ENCODE data around the gene EFHB.
"Not testable (repeated sequence)": the region's sequence is repeated elsewhere in the genome, so short reads cannot be mapped to it uniquely, and the experiment has no call there.

The EFHB gene

DNA sequence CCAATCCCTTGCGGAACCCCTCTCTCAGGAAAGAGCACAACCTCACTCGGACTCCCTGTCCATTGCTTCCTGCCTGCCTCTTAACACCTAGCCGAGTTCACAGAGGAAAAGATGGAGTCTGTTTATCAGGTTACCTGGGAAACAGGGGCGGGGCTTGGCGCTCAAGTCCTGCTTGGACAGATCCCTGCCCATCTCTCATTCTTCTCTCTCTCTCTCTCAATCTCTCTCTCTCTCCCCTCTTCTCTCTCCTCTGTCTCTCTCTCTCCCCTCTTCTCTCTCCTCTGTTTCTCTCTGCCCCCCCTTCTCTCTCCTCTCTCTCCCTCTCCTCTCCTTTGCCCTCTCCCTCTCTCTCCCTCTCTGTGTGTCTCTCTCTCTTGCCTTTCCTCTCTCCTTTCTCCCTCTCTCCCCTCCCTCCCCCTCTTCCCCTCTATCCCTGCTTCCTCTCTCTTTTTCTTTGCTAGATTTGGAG lies at the start of gene EFHB:
Gene EFHB (minus strand): TSS at position 120 of the 469 bp plus-strand sequence. CDS start 199 bp downstream, outside the sequence.
- Mint-ChIP-seq H3K27me3 (peaks cover 20% of the 10 kb centered on the region), H3K27ac (peak within 1 kb of the TSS; percentile 16), H3K9me3 (no peaks in the 10 kb centered on the region), H3K4me3 (no peak within 1 kb of the TSS), H3K36me3 (peaks cover 3% of the 10 kb centered on the region), H3K4me1 (peaks cover 27% of the 10 kb centered on the region)
- CTCF ChIA-PET: no interaction called here
- DNase-seq: peak; percentile 38

- Mint-ChIP-seq H3K4me1 (peaks cover 3% of the 10 kb centered on the region), H3K4me3 (no peak overlapping the region), H3K27me3 (no peaks in the 10 kb centered on the region), H3K36me3 (peaks cover 39% of the 10 kb centered on the region), H3K27ac (no peak overlapping the region), H3K9me3 (no peaks in the 10 kb centered on the region)
- CTCF ChIA-PET: no interaction called here
- no peak for DNase-seq
Measured at GRCh38 chr3:19972054-19972453, 38.0 kb upstream of the EFHB start.

GRCh38 chr3:19970327-19970726 lies 36.3 kb upstream of the EFHB start:
- no peaks in the 10 kb centered on the region for H3K9me3 Mint-ChIP-seq
- no peak for DNase-seq
- no peak overlapping the region for H3K27ac Mint-ChIP-seq
- H3K4me3 Mint-ChIP-seq: no peak overlapping the region
- H3K27me3 Mint-ChIP-seq: no peaks in the 10 kb centered on the region
- peaks cover 36% of the 10 kb centered on the region for H3K36me3 Mint-ChIP-seq
- CTCF ChIA-PET: interaction anchor here (0.5 kb wide), 1 partner anchor 119 kb away, joined by 3 read pairs; no protein-coding TSS in a partner anchor
- H3K4me1 Mint-ChIP-seq: peaks cover 3% of the 10 kb centered on the region

- DNase-seq: no peak
- H3K4me1 Mint-ChIP-seq: peaks cover 3% of the 10 kb centered on the region
- CTCF ChIA-PET: no interaction called here
- no peak overlapping the region for H3K27ac Mint-ChIP-seq
- H3K36me3 Mint-ChIP-seq: peaks cover 31% of the 10 kb centered on the region
- no peak overlapping the region for H3K4me3 Mint-ChIP-seq
- no peaks in the 10 kb centered on the region for H3K9me3 Mint-ChIP-seq
- H3K27me3 Mint-ChIP-seq: no peaks in the 10 kb centered on the region
Measured at GRCh38 chr3:19967812-19968211, 33.8 kb upstream of the EFHB start.

DNA sequence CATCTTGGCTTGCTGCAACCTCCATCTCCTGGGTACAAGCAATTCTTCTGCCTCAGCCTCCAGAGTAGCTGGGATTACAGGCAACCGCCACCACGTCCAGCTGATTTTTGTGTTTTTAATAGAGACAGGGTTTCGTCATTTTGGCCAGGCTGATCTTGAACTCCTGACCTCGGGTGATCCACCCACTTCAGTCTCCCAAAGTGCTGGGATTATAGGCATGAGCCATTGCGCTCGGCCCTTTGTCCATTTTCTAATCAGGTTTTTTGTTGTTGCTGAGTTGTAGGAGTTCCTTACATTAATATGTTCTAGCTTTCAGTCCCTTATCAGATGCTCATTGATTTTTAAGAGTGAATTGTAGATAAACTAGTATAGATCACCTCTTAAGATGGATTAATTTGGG lies 33.2 kb upstream of the EFHB start:
- Mint-ChIP-seq H3K27ac (no peak overlapping the region), H3K9me3 (no peaks in the 10 kb centered on the region), H3K4me1 (peaks cover 3% of the 10 kb centered on the region), H3K27me3 (no peaks in the 10 kb centered on the region), H3K4me3 (no peak overlapping the region), H3K36me3 (peaks cover 30% of the 10 kb centered on the region)
- CTCF ChIA-PET: no interaction called here
- no peak for DNase-seq

DNA sequence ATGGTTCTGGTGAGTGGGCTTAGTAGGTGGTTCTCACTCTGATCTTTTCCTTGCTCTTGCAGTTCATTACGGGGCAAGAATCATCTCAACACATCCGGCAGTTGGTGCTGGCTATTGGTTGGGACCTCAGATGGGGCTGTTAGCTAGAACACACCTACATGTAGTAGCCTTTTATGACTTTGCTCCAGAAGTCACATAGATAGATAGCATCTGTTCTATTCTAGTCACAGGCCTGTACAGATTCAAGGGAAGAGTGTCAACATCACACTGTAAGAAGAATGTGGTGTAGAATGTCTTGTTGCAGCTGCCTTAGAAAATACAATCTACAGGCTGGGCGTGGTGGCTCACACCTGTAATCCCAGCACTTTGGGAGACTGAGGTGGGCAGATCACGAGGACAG lies 27.9 kb upstream of the EFHB start:
- Mint-ChIP-seq H3K36me3 (peaks cover 26% of the 10 kb centered on the region), H3K9me3 (no peaks in the 10 kb centered on the region), H3K27me3 (no peaks in the 10 kb centered on the region), H3K4me1 (peaks cover 21% of the 10 kb centered on the region), H3K27ac (no peak overlapping the region), H3K4me3 (no peak overlapping the region)
- CTCF ChIA-PET: no interaction called here
- no peak for DNase-seq

DNA sequence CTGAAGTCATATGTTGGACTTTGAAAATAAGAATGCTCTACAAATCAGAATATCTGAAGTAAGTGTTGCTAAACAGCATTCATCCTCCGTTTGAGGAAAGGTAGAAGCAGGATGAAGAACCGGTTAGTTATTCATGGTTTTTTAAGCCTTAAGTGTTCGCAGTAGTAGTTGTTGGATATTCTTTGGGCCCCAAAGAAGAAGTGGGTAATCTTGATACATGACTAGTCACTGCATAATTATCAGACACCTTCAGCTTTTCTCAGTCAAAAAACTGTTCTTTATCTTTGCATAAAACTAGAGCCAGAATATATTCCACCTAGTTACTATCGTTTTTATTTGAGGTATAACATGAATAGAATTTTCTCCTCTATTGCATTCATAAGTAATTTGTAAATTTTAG lies 26.7 kb upstream of the EFHB start:
- H3K27ac Mint-ChIP-seq: no peak overlapping the region
- H3K27me3 Mint-ChIP-seq: no peaks in the 10 kb centered on the region
- no peak for DNase-seq
- peaks cover 25% of the 10 kb centered on the region for H3K36me3 Mint-ChIP-seq
- peaks cover 25% of the 10 kb centered on the region for H3K4me1 Mint-ChIP-seq
- H3K9me3 Mint-ChIP-seq: no peaks in the 10 kb centered on the region
- CTCF ChIA-PET: no interaction called here
- H3K4me3 Mint-ChIP-seq: no peak overlapping the region

DNA sequence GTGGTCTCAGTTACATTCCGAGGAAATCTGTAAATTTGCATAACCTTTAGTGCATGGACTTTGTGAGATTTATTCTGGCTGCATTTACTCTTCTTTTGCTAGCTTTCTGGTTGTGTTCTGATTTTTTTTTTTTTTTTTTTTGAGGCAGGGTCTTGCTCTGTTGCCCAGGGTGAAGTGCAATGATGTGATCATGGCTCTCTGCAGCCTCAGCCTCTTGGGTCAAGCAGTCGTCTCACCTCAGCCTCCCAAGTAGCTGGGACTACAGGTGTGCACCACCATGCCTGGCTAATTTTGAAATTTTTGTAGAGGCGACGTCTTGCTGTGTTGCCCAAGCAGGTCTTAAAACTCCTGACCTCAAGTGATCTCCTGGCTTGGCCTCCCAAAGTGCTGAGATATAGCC lies 25.5 kb upstream of the EFHB start:
- no peak overlapping the region for H3K27ac Mint-ChIP-seq
- CTCF ChIA-PET: interaction anchor here (0.7 kb wide), 1 partner anchor 1387 kb away, joined by 3 read pairs; no protein-coding TSS in a partner anchor
- no peaks in the 10 kb centered on the region for H3K9me3 Mint-ChIP-seq
- no peaks in the 10 kb centered on the region for H3K27me3 Mint-ChIP-seq
- peaks cover 31% of the 10 kb centered on the region for H3K36me3 Mint-ChIP-seq
- DNase-seq: no peak
- H3K4me3 Mint-ChIP-seq: no peak overlapping the region
- peaks cover 27% of the 10 kb centered on the region for H3K4me1 Mint-ChIP-seq

- H3K9me3 Mint-ChIP-seq, H3K4me3 Mint-ChIP-seq, H3K27me3 Mint-ChIP-seq, CTCF ChIA-PET, H3K27ac Mint-ChIP-seq, DNase-seq: not testable (repeated sequence)
- H3K4me1 Mint-ChIP-seq: peaks cover 27% of the 10 kb centered on the region
- H3K36me3 Mint-ChIP-seq: peaks cover 33% of the 10 kb centered on the region
Measured at GRCh38 chr3:19957354-19957753, 23.3 kb upstream of the EFHB start.

DNA sequence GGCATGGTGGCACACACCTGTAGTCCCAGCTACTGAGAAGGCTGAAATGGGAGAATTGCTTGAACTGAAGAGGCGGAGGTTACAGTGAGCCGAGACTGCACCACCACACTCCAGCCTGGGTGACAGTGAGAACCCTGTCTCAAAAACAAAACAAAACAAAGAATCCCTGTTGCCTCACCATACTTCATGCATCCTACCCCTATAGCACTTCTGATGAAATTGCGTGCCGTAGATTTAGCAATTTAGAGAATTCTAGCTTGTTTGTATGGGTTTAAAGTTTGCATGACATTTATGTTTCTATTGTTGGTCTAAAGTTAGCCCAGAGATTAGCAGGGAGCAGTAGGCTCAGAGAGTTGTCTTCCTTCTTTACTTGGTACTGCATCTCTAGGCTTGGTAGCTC lies 20.7 kb upstream of the EFHB start:
- Mint-ChIP-seq H3K36me3 (peaks cover 41% of the 10 kb centered on the region), H3K4me1 (peaks cover 34% of the 10 kb centered on the region), H3K4me3 (no peak overlapping the region), H3K27ac (no peak overlapping the region), H3K9me3 (no peaks in the 10 kb centered on the region), H3K27me3 (no peaks in the 10 kb centered on the region)
- DNase-seq: no peak
- CTCF ChIA-PET: no interaction called here

DNA sequence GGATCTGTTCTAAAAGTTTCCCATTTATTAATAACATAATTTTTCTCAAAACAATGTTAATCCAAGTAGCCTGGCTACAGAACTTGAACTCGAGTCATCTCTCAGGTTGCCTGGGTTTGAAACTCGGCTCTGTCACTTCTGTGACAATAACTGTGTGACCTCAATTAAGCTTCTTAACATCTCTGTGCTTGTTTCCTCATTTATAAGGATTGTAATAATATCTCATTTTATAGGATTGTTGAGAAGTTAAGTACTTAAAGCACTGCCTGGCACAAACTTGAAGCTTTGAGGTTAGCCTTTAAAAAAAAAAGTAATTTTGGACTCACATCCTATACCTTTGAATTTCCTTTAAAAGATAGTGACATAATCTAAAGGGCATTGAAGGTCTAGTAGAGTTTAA lies 16.3 kb upstream of the EFHB start:
- Mint-ChIP-seq H3K27ac (no peak overlapping the region), H3K4me3 (no peak overlapping the region), H3K36me3 (peaks cover 30% of the 10 kb centered on the region), H3K9me3 (no peaks in the 10 kb centered on the region), H3K4me1 (peaks cover 46% of the 10 kb centered on the region), H3K27me3 (peaks cover 6% of the 10 kb centered on the region)
- CTCF ChIA-PET: no interaction called here
- no peak for DNase-seq

GRCh38 chr3:19948226-19948591 lies 14.2 kb upstream of the EFHB start:
- CTCF ChIA-PET: interaction anchor here (0.9 to 1.5 kb wide), 3 partner anchors 11 to 235 kb away, joined by 3 to 4 read pairs (median 3); no protein-coding TSS in a partner anchor
- H3K4me1 Mint-ChIP-seq: peaks cover 46% of the 10 kb centered on the region
- peak overlapping the region; percentile 100 for H3K27ac Mint-ChIP-seq
- H3K4me3 Mint-ChIP-seq: peak overlapping the region; percentile 88
- peaks cover 20% of the 10 kb centered on the region for H3K36me3 Mint-ChIP-seq
- DNase-seq: no peak
- H3K9me3 Mint-ChIP-seq: no peaks in the 10 kb centered on the region
- peaks cover 6% of the 10 kb centered on the region for H3K27me3 Mint-ChIP-seq

- Mint-ChIP-seq H3K27ac (peak overlapping the region; percentile 100), H3K4me1 (peaks cover 46% of the 10 kb centered on the region), H3K4me3 (peak overlapping the region; percentile 88), H3K27me3 (peaks cover 6% of the 10 kb centered on the region), H3K9me3 (no peaks in the 10 kb centered on the region), H3K36me3 (peaks cover 20% of the 10 kb centered on the region)
- peak; percentile 60 for DNase-seq
- CTCF ChIA-PET: interaction anchor here (0.9 to 1.5 kb wide), 3 partner anchors 10 to 236 kb away, joined by 3 to 4 read pairs (median 3); no protein-coding TSS in a partner anchor
Measured at GRCh38 chr3:19947549-19948225, 13.7 kb upstream of the EFHB start.

DNA sequence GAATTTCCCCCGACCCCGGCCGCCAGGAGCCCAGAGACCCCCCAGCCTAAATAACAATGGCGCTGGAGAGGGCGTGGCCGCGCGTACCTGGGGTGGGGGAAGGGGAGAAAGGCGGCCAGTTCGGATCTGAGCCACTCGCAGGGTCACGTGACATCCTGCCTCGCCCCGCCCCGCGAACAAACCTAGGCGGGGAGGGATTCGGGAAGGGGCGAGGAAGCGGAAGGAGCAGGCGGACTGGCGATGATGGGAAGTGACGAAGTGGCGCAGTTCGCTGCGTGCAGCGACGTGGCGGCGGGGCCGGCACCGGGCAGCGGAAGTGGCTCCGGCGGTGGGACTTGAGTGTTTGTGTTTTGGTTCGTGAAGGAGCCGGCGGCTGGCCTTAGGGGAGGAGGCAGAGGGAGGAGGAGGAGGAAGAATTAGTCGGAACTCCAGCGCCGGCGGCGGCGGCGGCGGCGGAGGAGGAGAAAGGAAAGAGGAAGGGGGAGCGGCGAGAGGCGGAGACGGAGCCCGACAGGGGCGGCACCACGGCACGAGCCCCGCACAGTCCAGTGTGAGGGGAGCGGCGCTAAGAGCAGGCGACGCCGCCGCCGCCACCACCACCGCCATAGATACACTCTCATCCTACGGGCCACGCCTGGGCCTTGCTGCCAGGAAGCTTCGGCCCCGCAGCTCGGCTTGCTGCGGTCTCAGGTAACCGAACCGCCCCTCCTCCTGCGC lies 13.0 kb upstream of the EFHB start, which contains the start of gene RAB5A:
Gene RAB5A (plus strand): TSS at position 266 of the 717 bp plus-strand sequence. CDS start 3,802 bp downstream, outside the sequence.
- Mint-ChIP-seq H3K27me3 (peaks cover 6% of the 10 kb centered on the region), H3K4me1 (peaks cover 46% of the 10 kb centered on the region), H3K9me3 (no peaks in the 10 kb centered on the region), H3K36me3 (peaks cover 17% of the 10 kb centered on the region), H3K27ac (peak within 1 kb of the TSS; percentile 100), H3K4me3 (peak within 1 kb of the TSS; percentile 88)
- peak; percentile 98 for DNase-seq
- CTCF ChIA-PET: interaction anchor here (1.5 kb wide), 1 partner anchor 10 kb away, joined by 3 read pairs; no protein-coding TSS in a partner anchor

Measured in activated naive CD4-positive, alpha-beta T cell treated with anti-CD3 and anti-CD28 coated beads, Interleukin-2, amount 10 ng/mL, durations not matched to agents 7 days and 5 days (primary cell).